Subcutaneous abdominal adipose tissue (tissue), 5 donors: ENCODE measurements around the gene ADAMTS2.
A peak's percentile ranks its signal among the peaks of the same experiment; 100 is the strongest.

Source experiments
- H3K27ac ChIP-seq: one replicate; pipeline ENCODE4 v1.7.0; 2013; ENCODE audit warnings: low read depth, mild to moderate bottlenecking, inconsistent platforms, low read length, moderate library complexity
- H3K27me3 ChIP-seq, 5 donors: one replicate each; pipeline ENCODE4 v1.7.0; 2013; ENCODE audit warnings: low read length in 5 of 5, inconsistent platforms in 1 of 5; ENCODE audit not compliant: control insufficient read depth in 5 of 5, insufficient read depth in 4 of 5
- H3K36me3 ChIP-seq, 5 donors: one replicate each; pipeline ENCODE4 v1.7.0; 2013; ENCODE audit warnings: low read length in 5 of 5; ENCODE audit not compliant: control insufficient read depth in 5 of 5, insufficient read depth in 5 of 5
- H3K4me1 ChIP-seq, 5 donors: one replicate each; pipeline ENCODE4 v1.7.0; 2013; ENCODE audit warnings: low read length in 5 of 5, mild to moderate bottlenecking in 3 of 5, moderate library complexity in 1 of 5; ENCODE audit not compliant: control insufficient read depth in 5 of 5, insufficient read depth in 5 of 5
- H3K4me3 ChIP-seq, 5 donors: one replicate each; pipeline ENCODE4 v1.7.0; 2013; ENCODE audit warnings: low read length in 5 of 5, low read depth in 1 of 5
- H3K9ac ChIP-seq, 5 donors: one replicate each; pipeline ENCODE4 v1.7.0; 2013; ENCODE audit warnings: low read length in 5 of 5, mild to moderate bottlenecking in 4 of 5, moderate library complexity in 3 of 5
- H3K9me3 ChIP-seq, 5 donors: one replicate each; pipeline ENCODE4 v1.7.0; 2013; ENCODE audit warnings: low read length in 5 of 5; ENCODE audit not compliant: control insufficient read depth in 5 of 5
- donor health status: healthy.
- donor health status: healthy.
- donor health status: healthy.
- donor health status: healthy.
- donor health status: healthy.

Gene ADAMTS2

DNA sequence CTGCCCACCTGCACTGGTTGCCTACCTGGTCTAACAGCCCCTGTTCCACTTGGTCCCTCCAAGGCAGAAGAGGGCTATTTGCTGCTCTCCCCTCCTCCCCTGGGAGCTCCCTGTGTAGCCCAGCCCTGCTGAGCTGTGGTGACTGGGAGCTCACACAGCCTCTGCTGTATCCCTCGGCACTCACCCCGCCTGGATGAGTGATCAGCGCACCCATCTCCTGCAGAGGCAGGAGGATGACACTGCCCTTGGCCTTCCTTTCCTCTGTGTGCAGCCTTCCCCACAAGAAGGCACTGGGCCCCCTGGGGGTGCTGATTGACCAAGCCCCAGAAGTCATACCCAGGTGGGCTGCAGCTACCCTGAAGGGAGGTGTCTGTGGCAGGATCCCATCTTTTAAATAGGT, 134.2 kb downstream of the ADAMTS2 start:
- Histone ChIP-seq H3K9me3 (no peaks in the 10 kb centered on the region), H3K4me3 (no peak overlapping the region), H3K4me1 (peaks cover 0 to 19% (median 11%) of the 10 kb centered on the region in 5 donors), H3K27ac (no peak overlapping the region), H3K27me3 (no peaks in the 10 kb centered on the region), H3K36me3 (peaks cover 0 to 9% (median 4%) of the 10 kb centered on the region in 5 donors), H3K9ac (no peak overlapping the region)

DNA sequence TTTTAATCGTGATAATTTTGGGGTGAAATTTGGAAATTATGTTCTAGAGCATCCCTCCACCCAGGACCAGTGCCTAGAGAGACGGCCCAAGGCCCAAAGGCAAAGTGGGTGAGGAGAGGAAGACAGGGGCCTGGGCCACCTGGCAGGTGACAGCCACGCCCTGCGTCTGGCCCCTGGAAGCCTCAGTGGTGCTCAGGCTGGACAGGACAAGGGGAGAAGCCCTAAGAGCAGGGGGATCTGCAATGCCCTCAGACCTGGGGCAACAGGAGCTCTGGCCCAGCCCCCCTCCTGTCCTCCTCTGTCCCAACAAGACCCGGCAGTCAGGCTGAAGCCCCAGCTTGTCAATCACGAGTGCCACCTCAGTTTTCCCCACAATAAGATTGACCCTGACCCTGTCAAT, 134.8 kb downstream of the ADAMTS2 start:
- H3K36me3 ChIP-seq, result peaks cover 0 to 10% (median 4%) of the 10 kb centered on the region in 5 donors
- H3K27me3 ChIP-seq, result no peaks in the 10 kb centered on the region
- no peak overlapping the region for H3K4me3 ChIP-seq
- H3K4me1 ChIP-seq, result peaks cover 0 to 19% (median 11%) of the 10 kb centered on the region in 5 donors
- no peak overlapping the region for H3K27ac ChIP-seq
- H3K9ac ChIP-seq, result no peak overlapping the region
- no peaks in the 10 kb centered on the region for H3K9me3 ChIP-seq

DNA sequence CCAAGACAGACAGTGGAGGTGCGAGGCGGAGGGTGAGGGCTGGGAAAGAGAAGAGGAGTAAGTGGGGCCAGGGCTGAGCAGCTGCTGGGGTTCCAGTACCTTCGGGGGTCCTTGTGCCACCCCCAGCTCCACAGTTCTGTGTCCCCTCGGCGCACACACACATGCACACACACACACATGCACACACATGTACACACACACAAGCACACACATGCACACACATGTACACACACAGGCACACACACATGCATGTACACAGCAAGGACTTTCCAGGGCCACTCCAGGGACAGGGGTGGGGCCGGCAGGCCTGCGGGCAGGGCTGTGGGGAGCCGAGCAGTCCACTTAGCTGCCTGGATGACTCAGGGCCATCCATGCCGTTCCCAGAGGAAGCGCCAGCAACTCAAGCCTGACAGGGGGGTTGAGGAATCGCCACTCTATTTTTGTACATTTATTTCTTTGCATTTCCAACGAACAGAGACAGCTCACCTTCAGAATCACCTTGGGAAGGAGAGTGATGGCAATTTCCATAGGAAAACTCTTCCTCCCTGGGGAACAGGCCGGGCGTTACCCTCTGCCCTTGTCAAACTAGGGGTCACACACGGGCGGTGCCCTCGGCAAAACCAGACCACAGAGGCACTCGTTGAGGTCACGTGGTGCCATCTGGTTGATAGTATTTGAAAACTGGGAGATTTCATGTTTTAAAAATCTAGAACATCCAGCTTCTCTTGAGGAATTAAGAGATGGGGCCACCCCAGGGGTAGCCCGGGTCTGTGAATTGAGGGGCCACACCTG, 135.7 kb downstream of the ADAMTS2 start:
- Histone ChIP-seq H3K4me1 (peaks cover 0 to 19% (median 11%) of the 10 kb centered on the region in 5 donors), H3K9ac (peak overlapping the region in 1 of 5 donors; percentile 23), H3K9me3 (no peaks in the 10 kb centered on the region), H3K27me3 (no peaks in the 10 kb centered on the region), H3K4me3 (no peak overlapping the region), H3K36me3 (peaks cover 0 to 10% (median 4%) of the 10 kb centered on the region in 5 donors), H3K27ac (no peak overlapping the region)

DNA sequence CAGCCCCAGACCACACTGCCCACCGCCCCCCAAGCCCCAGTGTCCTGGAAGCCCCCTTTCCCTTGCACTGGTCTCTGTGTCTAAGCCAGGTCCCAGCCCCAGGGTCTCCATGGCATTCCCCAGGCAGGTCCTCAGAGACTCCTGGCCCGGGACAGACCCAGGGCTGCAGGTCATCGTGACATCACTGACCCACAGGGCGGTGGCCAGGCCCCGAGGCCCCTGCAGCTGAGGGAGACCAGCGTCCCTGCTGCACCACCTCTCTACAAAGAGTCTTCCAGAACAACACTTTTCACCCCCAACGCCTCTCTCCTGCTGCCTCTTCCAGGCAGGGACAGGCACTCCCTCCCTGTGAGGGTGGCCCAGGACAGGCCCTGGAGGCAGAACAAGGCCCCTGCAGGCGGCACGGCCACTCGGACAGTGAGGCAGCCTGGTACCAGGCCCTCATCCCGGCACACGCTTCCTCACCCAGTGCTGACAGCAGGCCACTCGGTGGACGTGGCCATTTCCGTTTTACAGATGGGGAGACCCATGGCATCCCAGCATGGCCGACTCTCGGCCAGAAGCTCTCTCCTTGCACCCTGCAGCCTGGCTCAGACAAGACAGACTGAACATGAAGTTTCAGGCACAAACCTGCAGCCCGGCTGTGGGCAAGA, 136.4 kb downstream of the ADAMTS2 start:
- Histone ChIP-seq H3K36me3 (peaks cover 0 to 10% (median 4%) of the 10 kb centered on the region in 5 donors), H3K27ac (no peak overlapping the region), H3K9me3 (no peaks in the 10 kb centered on the region), H3K4me3 (no peak overlapping the region), H3K9ac (no peak overlapping the region), H3K4me1 (peaks cover 0 to 19% (median 11%) of the 10 kb centered on the region in 5 donors), H3K27me3 (no peaks in the 10 kb centered on the region)

DNA sequence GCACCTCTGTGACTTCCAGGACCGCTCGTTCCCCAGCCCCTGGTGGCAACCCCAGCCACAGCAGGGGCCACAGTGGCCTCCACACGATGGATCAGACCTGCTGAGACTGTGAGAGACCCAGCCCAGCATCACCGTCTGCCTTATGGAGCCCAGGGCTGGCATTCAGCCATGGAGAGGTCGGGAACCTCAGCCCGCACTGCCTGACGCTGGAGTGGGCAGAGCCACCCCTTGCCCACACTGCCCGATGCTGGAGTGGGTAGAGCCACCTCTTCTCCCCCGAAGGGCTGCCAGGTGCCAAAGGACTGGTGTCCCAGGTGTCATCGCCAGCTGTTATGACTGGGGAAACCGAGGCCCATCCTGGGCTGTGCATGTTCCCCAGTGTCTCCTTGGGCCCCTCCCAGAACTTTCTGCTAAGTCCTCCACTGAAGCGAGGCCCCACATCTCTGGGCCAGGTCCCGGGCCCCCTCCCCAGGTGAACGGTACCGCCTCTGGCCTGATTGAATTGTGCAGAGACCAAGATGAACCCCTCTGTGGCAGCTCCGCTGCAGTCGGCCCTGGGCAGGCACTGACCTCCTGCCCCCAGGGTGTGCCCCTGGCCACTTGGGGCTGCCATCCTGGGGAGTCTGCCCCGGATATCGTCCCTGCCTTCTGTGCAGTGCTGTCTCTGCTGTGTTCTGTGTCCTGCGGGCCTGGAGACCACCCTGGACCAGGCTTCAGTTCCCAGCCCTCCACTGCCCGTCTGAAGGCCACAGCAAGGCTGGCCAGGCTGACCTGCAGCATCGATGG, 137.1 kb downstream of the ADAMTS2 start:
- no peaks in the 10 kb centered on the region for H3K27me3 ChIP-seq
- H3K4me3 ChIP-seq, result no peak overlapping the region
- no peak overlapping the region for H3K9ac ChIP-seq
- peaks cover 0 to 19% (median 11%) of the 10 kb centered on the region in 5 donors for H3K4me1 ChIP-seq
- H3K27ac ChIP-seq, result no peak overlapping the region
- H3K36me3 ChIP-seq, result peaks cover 0 to 14% (median 7%) of the 10 kb centered on the region in 5 donors
- no peaks in the 10 kb centered on the region for H3K9me3 ChIP-seq

DNA sequence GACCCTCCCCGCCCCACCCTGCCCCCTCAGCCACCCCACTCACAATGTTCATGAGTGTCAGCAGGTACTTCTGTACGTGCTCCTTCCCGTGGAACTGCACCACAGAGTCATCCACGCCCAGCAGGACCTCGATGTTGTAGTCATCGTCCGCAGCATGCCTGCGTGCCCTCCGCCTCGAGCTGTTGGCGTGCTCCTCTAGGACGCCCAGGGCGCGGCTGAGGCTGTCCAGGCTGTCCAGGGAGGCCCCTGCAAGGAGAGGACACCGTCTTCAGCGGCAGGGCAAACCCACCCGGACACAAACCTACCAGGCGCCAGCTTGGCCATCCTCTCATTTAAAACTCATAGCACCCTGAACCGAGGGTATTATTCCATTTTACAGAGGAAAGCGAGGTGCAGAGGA, 137.8 kb downstream of the ADAMTS2 start:
- H3K9me3 ChIP-seq, result no peaks in the 10 kb centered on the region
- no peak overlapping the region for H3K4me3 ChIP-seq
- H3K36me3 ChIP-seq, result peaks cover 0 to 14% (median 10%) of the 10 kb centered on the region in 5 donors
- H3K9ac ChIP-seq, result no peak overlapping the region
- no peaks in the 10 kb centered on the region for H3K27me3 ChIP-seq
- no peak overlapping the region for H3K27ac ChIP-seq
- H3K4me1 ChIP-seq, result peaks cover 0 to 19% (median 11%) of the 10 kb centered on the region in 5 donors

DNA sequence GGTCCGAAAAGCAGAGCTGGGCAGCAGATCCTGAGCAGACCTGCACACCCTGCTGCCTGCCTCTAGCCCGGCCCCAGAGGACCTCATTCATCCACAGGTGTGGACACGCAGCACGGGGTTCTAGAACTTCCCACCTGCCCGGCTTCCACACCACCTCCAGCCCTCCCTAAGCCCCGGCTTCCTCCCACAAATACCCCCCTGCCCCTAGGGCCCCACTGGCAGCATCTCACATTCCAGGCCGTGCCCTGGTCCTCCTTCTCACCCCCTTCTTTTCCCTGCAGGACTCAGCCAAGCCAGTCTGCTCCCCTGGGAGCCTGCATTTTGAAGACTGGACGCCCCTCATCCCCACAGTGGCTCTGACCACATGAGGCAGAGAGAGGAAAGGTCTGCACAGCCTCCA, 138.9 kb downstream of the ADAMTS2 start:
- H3K27me3 ChIP-seq, result no peaks in the 10 kb centered on the region
- H3K36me3 ChIP-seq, result peaks cover 0 to 11% (median 10%) of the 10 kb centered on the region in 5 donors
- H3K4me3 ChIP-seq, result no peak overlapping the region
- H3K9me3 ChIP-seq, result no peaks in the 10 kb centered on the region
- H3K27ac ChIP-seq, result no peak overlapping the region
- peaks cover 0 to 19% (median 11%) of the 10 kb centered on the region in 5 donors for H3K4me1 ChIP-seq
- H3K9ac ChIP-seq, result no peak overlapping the region

DNA sequence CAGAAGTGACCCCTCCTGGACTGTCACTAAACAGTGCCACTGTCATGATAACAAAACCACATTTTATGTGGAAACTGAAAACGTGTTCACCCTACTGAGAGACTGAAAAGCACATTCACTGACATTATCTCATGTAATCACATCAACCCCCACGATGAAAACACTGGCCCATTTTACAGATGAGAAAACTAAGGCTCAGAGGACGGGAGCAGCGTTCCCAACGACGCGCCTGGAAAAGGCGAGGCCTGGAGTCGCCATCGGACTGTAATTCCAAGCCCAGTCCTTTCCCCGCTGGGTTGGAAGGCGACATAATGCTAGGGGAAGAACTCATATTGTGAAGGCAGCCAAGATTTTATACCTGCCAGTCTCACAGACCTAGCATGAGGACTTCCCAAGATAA, 140.0 kb downstream of the ADAMTS2 start:
- no peak overlapping the region for H3K27ac ChIP-seq
- peaks cover 0 to 24% (median 14%) of the 10 kb centered on the region in 5 donors for H3K4me1 ChIP-seq
- H3K27me3 ChIP-seq, result no peaks in the 10 kb centered on the region
- peaks cover 0 to 11% (median 10%) of the 10 kb centered on the region in 5 donors for H3K36me3 ChIP-seq
- no peak overlapping the region for H3K4me3 ChIP-seq
- no peaks in the 10 kb centered on the region for H3K9me3 ChIP-seq
- no peak overlapping the region for H3K9ac ChIP-seq

DNA sequence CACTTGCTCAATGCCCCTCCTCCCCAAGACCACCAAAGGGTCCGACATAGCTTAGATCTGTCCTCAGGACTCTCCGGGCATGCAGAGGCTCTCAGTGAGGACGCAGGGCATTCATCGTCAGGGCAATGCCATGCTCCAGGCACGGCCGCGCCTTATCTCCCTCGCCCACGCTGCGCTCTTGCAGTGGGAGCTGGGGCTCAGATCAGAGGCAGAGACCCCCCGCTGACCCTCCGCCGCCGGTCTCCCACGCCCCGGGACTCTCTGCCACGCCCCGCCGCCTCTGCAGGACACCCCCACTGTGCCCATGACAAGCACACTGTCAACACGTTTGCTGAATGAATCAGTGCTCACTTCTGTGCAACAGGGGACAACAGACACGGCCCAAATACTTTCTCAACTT, 140.7 kb downstream of the ADAMTS2 start:
- Histone ChIP-seq H3K27me3 (no peaks in the 10 kb centered on the region), H3K27ac (no peak overlapping the region), H3K36me3 (peaks cover 0 to 11% (median 10%) of the 10 kb centered on the region in 5 donors), H3K9me3 (no peaks in the 10 kb centered on the region), H3K9ac (no peak overlapping the region), H3K4me3 (no peak overlapping the region), H3K4me1 (peaks cover 0 to 18% (median 9%) of the 10 kb centered on the region in 5 donors)
